GM18951 (cell line): Measurements from ENCODE around the gene PRDM8.

Experiments used
- POLR2A ChIP-seq: IDR thresholded peaks from 4 replicates; pipeline ENCODE4 v1.6.1; 2011; ENCODE audit warnings: mild to moderate bottlenecking; ENCODE audit not compliant: insufficient read length, insufficient read depth; ENCODE audit errors: extremely low read depth
- in situ Hi-C: fragments of 300-500 bp; cut with MboI; formaldehyde crosslinking; loops from one replicate; pipeline ENCODE4 v1.12.0; 2022; ENCODE audit warnings: low sequenced_read_pairs, mixed read lengths, inconsistent platforms; ENCODE audit not compliant: unreplicated experiment

The PRDM8 gene

DNA sequence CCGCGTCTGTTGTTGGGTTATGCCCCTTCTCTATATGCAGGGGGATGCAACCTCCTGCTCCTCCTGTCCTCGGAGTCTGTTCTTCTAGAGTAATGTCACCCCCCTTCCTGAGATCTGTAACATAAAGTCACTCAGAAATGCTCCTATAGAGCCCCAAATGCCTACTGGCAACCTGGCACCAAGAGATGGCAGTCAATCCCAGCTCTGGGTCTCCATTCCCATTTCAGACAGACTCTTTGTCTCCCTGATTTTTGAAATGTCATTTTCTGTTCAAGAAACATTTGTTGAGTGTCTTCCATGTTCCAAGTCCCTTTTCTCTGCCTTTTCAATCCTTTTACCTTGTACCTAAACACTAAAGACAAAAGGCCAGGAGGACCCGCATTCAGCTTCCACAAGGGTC, 9.6 kb upstream of the PRDM8 start:
- TF ChIP-seq POLR2A, result no peak
- in situ Hi-C loops, result no loop called here

DNA sequence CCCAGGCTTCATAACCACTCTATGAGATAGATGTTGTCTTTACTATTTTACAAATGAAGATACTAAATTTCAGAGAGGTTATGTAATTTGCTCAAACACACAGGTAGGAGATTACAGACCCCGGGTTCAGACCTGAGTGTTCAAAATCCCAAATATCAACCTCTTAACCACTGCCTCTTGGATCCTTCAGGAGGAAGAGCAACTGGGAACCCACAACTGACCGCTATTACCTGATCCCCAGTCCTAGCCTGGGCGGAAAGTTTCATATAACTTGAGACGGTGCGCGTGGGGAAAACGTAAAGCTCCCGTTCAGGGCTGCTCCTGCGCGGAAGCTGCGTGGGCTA, 8.9 kb upstream of the PRDM8 start:
- no peak for TF ChIP-seq POLR2A
- in situ Hi-C loops, result no loop called here

DNA sequence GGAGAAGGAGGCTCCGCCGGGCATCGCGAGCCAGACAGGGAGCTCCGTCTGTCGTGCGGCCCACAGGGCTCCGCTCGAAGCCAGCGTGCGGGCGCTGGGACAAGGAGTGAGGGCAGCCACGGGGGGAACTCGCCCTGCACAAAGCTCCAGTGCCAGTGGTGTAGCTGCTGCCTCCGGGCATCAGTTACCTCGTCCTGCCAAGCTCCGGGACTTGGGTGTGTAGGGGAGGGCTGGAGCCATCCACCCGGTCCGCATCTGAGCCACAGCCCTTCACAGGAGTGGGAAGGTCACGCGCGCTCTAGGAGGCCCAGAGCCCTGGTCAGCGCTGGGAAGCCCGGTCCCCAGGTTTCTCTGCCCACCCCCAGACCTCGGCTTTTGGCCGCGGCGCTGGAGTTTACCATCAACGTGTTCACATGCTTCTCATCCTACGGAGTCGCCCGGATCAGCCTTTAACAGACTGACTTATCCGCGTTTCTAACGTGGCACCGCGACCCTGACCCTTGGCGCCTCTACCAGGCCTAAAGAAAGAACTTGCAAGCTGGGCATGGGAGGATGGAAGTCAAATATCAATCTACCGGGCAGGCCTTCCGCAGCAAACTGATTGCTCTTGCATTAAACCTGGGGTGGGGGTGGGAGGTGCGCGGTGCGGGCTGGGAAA, 8.4 kb upstream of the PRDM8 start:
- in situ Hi-C loops, result no loop called here
- TF ChIP-seq POLR2A, result no peak

DNA sequence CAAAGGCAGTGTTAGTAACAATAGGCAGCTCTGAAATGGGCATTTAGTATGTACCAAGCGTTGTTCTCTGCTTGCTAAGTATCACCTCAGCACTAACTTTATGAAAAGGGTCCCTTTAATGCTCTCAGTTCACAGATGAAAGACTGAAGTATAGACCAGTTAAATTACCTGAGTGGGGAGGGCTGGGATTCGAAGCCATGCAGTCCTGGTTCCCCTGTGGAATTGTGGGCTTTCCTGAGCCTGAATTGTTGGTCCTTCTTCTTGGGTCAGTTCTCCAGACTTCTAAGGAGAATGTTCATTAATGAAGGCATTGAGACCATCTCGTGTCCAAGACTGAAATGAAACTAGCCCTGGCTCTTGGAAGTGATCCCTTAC, 7.7 kb upstream of the PRDM8 start:
- TF ChIP-seq POLR2A, result no peak
- in situ Hi-C loops, result no loop called here

DNA sequence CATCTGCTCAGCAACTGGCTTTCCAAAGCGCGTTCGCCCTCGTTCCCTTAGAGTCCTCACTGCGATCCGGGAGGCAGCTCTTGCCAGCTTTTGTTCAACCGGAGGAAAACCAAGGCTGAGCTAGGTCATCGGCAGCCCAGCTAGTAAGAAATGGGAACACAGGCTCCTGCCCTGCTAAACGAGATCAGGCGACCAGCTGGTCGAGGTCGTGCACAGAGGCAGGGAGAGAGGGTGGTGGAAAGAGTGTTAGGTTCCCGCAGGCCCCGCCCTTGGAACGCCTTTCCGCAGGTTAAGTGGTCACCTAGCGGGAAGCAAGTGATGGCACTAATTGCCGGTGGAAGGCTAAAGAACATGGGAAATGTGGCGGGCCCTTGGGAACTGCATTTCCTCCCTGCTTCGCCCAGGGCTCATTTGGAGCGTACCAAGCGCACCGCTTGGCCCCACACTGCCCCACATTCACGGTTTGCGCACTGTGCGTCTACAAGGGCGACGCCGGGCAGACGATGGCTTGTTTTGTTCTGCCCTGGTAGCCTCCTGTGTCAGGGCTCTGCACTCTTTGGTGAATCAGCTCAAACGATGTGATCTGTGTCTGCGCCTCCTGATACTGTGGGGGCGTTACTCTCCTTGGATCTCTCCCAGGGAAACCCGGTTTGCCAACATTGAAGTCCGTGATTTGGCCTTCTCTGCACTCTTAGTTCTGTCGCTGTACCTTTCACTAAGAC, 7.2 kb upstream of the PRDM8 start:
- TF ChIP-seq POLR2A, result no peak
- in situ Hi-C loops, result no loop called here

DNA sequence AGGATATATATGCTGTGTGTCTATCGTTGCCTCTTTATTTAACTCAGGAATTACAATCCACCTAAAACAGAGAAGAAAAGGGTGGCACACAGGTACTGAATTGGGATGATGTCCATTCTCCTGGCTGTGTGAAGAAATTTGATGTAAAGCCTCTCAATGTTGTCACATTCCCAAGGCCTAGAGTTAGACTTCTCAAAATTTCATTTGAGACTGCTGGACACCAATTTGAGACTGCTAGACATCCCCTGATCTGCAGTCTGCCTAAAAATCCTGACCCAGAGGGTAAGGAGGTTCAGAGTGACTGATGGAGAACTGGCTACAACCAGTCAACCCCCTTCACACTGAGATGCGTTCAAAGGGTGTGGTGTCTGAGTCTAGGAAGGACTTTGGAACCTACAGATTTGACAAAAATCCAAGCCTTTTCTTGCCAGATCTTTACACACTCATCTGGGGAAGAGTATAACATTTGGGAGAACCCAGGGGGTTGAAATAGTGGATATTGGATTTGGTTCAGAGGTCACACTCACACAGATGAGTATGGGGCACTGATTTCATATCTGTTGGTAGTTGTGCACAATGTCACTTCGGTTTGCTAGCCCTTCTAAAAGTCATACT, 4.9 kb upstream of the PRDM8 start:
- TF ChIP-seq POLR2A, result no peak
- in situ Hi-C loops, result no loop called here

DNA sequence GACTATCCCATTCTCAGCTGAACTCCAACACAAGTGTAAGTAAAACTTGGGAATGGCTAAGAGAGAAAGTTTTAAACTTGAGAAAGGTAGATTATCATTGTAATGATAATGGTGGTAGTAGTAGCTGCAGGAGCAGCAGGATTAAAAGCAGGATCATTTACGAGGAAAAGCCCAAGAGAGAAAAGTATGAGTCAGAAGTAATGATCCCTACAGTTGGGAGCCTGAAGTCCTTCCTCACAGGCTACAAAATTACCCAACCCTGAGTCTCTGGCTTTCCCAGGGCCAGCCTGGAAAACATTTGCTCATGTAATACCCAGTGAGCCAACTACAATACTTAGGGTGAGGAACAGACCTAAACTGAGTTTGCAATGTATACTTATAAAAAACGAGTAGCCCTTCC, 4.4 kb upstream of the PRDM8 start:
- in situ Hi-C loops, result no loop called here
- no peak for TF ChIP-seq POLR2A

DNA sequence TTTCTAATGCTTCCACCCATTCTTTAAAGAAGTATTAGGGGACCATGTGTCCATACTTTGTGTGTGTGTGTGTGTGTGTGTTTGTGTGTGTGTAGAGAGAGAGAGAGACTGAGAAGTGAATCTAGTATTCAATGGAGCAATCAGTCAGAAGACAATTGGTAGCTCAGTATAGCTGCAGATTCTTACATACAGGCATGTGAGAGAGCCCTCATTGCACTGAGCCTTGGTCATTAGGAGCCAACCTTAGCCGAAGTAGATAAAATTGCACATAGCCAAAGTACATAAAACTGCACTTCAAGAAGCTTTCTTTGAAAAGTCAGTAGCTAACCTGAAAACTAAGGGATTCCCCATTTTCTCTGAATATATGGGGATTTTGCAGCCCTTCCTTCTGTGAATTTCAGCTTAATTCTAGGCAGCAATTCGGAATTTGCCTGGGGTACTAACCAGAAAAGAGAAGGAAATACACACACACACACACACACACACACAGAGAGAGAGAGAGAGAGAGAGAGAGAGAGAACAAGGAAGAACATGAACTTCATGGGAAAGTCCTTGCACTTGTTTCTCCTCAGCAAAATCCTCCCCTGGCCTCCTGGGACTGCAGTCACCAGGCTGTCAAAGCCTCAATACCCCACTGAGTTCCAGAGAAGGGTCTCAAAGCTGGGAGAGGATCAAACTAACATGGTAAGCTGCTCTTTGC, 1.7 kb upstream of the PRDM8 start:
- in situ Hi-C loops, result no loop called here
- TF ChIP-seq POLR2A, result no peak

DNA sequence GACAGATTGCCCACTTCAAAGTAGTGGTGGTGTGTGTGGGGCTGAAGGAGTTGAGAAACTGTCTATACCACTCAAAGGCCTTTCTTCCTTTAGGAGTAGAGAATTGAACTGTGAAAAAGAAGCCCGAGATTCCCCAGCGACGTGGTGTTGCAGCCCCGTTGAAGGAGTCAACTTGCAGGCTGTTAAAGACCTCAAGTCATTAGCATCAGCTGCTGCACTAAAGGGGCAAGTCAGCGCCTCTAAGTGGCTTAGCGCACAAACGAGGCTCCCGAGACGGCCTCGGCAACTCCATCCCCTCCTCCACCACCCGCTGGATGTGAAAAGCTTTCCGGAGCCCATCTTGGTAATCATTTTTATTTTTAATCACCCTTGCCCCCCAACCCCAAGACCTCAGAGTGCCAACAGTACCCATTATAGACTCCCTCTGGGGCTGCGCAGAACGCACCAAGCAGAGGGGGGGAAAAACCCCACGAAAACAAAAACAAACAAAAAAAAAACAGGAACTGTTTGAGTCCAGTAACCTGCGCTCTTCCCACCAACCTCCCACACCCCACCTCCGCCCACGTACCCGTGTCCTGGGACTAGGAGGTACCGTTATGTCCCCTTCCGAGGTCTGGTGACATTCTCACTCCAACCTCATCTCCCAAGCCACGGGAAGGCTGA, 913 bp upstream of the PRDM8 start:
- no peak for TF ChIP-seq POLR2A
- in situ Hi-C loops, result no loop called here

DNA sequence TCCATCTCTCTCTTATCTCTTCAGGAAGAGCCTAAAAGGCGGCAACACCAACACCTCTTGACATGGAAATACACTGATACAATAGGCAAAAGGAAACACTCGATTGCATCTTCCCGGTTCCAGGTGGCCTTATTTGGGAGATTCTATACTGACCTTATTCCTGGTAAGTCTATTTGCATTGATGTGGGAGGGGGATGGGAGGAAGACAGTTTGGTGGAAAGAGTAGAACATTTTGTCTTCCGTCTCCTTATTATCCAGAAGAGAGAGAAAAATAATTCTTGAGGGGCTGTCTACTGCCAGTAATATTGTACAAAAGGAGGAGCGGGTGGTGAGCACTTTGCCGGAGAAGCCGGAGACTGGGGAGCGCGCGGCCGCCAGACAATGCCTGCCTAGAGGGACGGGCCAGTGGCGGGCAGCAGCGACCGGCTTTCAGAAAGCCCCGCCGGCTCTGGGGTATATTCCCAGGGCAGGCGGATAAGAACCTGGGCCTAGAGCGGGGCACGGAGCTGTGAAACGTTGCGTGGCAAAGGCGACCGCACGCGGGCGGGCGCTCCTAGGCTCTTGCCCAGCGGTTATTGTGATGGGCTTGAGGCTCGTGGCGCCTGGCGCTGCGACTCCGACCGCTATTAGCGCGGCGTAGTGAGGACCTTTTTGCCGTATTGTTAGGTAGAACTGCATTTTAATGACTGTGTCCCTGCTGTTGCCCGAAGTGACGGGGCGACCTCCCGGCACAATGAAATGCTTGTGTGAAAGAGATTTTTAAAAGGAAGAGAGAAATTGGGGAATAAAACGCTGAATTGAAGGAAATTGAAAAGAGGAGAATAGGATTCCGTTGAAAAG, 518 bp downstream of the PRDM8 start:
- no peak for TF ChIP-seq POLR2A
- in situ Hi-C loops, result no loop called here

DNA sequence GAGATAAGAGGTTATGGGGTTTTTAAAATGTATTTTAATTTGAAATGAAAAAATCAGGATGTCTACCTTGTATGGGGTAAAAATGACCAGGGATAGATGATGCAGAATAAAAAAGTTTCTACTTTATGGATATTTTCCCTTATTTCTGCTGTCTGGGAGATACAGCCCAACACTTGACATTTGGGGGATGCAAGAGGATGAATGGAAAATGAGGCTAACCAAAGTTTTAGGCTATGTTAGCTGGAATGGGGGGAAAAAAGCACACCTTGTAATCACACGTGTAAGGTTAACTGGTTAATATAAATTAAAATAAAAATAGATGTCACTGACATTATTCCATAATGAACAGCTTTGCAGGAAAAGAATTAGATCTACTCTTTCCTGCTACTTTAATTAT, 1.1 kb downstream of the PRDM8 start:
- TF ChIP-seq POLR2A, result no peak
- in situ Hi-C loops, result no loop called here

DNA sequence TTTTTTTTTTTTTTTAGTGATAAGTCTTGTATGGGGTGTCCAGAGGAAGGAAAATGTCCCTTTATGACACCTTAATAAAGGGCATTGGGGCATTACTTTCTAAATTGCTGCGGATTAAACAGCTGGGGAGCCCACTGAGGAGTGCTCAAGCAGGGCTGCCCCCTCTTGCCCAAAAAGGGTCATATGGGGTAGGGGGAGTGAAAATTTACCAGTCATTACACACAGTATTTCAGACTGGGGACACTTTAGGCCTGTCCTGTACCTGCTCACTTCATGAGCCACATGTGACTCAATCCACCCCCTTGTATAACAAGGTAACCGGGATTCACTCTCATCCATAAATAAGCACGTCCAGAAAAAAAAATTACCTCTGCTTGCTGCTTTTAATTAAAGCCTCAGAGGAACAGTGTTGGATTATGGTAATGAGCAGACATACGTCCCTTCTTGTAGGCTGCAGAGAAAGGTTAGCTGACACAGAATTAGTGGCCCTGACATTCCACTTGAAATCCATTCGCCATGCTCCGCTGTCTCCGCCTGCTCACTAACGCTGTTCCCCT, 1.8 kb downstream of the PRDM8 start:
- no peak for TF ChIP-seq POLR2A
- in situ Hi-C loops, result no loop called here
